Adrenal gland (tissue), 12 donors: Measurements from ENCODE around the gene CAMK2G. TPM values are rescaled to one million over a fixed set of nuclear protein-coding genes. Genes with fewer than 3 reads are reported as not detected.

ENCODE experiments used
- DNase-seq, 7 donors: peaks; one replicate each; pipeline ENCODE4 v3.0.0-alpha.2; 2019 to 2020
- H3K27ac ChIP-seq, 5 donors: fragments of 200-600 bp; sonication (generic) in 4 of 5; 1 replicate in 3 of 5; 2 replicates in 2 of 5; pipeline versions ENCODE4 v1.5.1 to v1.8.0; 2016 to 2020; ENCODE audit warnings: mild to moderate bottlenecking in 1 of 5
- H3K27me3 ChIP-seq: fragments of 200-600 bp; 2 replicates; pipeline ENCODE4 v1.8.0; 2021
- H3K36me3 ChIP-seq, 2 donors: fragments of 200-600 bp; replicated peaks in 1 of 2; 1 replicate in 1 of 2; 2 replicates in 1 of 2; pipeline versions ENCODE4 v1.5.1 to v1.8.0; 2018 to 2022
- H3K4me1 ChIP-seq, 2 donors: fragments of 200-600 bp; replicated peaks in 1 of 2; 1 replicate in 1 of 2; 2 replicates in 1 of 2; pipeline versions ENCODE4 v1.5.1 to v1.8.0; 2018 to 2021
- H3K4me3 ChIP-seq, 4 donors: fragments of 200-600 bp; sonication (generic) in 3 of 4; one replicate each; pipeline ENCODE4 v1.5.1; 2016 to 2018
- H3K9me3 ChIP-seq, 3 donors: fragments of 200-600 bp; sonication (generic) in 1 of 3; replicated peaks in 1 of 3; 1 replicate in 2 of 3; 2 replicates in 1 of 3; pipeline versions ENCODE4 v1.5.1 to v1.8.0; 2016 to 2021
- CTCF ChIP-seq, 6 experiments: fragments of 450-650 bp in 4 of 6; fragments of 200-600 bp in 2 of 6; sonication (generic) in 1 of 6; IDR thresholded peaks; 1 replicate in 5 of 6; 2 replicates in 1 of 6; pipeline versions ENCODE4 v1.5.1 to v1.8.0; 2016 to 2021; ENCODE audit warnings: antibody characterized with exemption in 6 of 6, mild to moderate bottlenecking in 2 of 6, moderate library complexity in 1 of 6
- POLR2A ChIP-seq, 2 donors: fragments of 450-650 bp; IDR thresholded peaks; one replicate each; pipeline ENCODE4 v1.6.1; 2017; ENCODE audit warnings: antibody characterized with exemption in 2 of 2, mild to moderate bottlenecking in 2 of 2, moderate library complexity in 1 of 2
- WGBS, 4 donors: extraction: QIAGEN DNeasy Blood & Tissue Kit in 2 of 4; methylation state at CpG; one replicate each; pipeline versions ENCODE4 v1.1.5 to v1.1.7; 2013 to 2017; 5-methylcytosine and 5-hydroxymethylcytosine counted together
- intact Hi-C, 2 donors: fragments of 100-400 bp; cut with DNase I; formaldehyde crosslinking; loops; one replicate each; pipeline versions ENCODE4 v1.14.1 to v1.15.0; 2022 to 2023
- polyA plus RNA-seq, 3 donors: library from polyadenylated mRNA; stranded (reverse); fragments of 200-250 nt in 2 of 3; fragments of 350-450 nt in 1 of 3; fragmentation: Illumina TruSeq in 1 of 3; extraction: RNeasy Lipid Tissue Mini Kit (QIAGEN cat#74804) in 1 of 3; gene quantifications; one replicate each; pipeline ENCODE4 v1.2.3, GENCODE V29; 2013 to 2014
- total RNA-seq, 9 donors: library from RNA; depleted of rRNA in 4 of 9; stranded (reverse); fragments of >200 nt in 4 of 9; fragments of 120-200 nt in 1 of 9; fragmentation: NEBNext Ultra II Directional in 1 of 9; extraction: Animal tissue kit (Norgen Biotek cat#: 25700) in 1 of 9; gene quantifications; one replicate each; pipeline versions ENCODE4 v1.1.0 to v1.2.4, GENCODE V29; 2013 to 2023
- donor health status: healthy with polysubstance abuse.
- donor health status: Bipolar disorder and iron deficiency.
- donor health status: DM: yes; HTN: yes; CAD: no.
- donor health status: DM: no; HTN: no; CAD: no.
- donor health status: DM: no; HTN: no; CAD: no.
- donor health status: DM: yes; HTN: yes; CAD: no.

The CAMK2G gene
- total and polyA plus RNA-seq, 12 donors, result 12.7 to 27.3 (median 19.7) TPM

- peaks cover 15 to 37% of the 10 kb centered on the region in 2 donors for H3K4me1 ChIP-seq
Observed at GRCh38 chr10:73773152-73773879, 101.0 kb downstream of the CAMK2G start.

GRCh38 chr10:73772281-73773151 lies 101.8 kb downstream of the CAMK2G start:
- Histone ChIP-seq H3K36me3 (peaks cover 0 to 56% of the 10 kb centered on the region in 2 donors), H3K4me3 (peak overlapping the region; percentile 48 to 90 (median 77)), H3K9me3 (no peaks in the 10 kb centered on the region), H3K27me3 (no peaks in the 10 kb centered on the region), H3K27ac (peak overlapping the region; percentile 93 to 100 (median 95)), H3K4me1 (peaks cover 15 to 37% of the 10 kb centered on the region in 2 donors)
- WGBS, 4 donors, result 0 to 6% (median 0%) methylated on average over 9 to 101 of the region's 101 CpGs
- DNase-seq, result peak; percentile 82 to 91 (median 84)
- TF ChIP-seq CTCF (IDR thresholded peaks at IDR 0.05) (peak in 3 of 6 experiments; percentile 6 to 23 (median 16)), POLR2A (IDR thresholded peaks at IDR 0.05) (peak; percentile 67 to 85)
- intact Hi-C loops, result no loop called here

More at GRCh38 chr10:73773152-73773879, 101.0 kb downstream of the CAMK2G start:
- Histone ChIP-seq H3K9me3 (no peaks in the 10 kb centered on the region), H3K27ac (peak overlapping the region in 4 of 5 donors; percentile 93 to 100 (median 96)), H3K4me3 (peak overlapping the region in 3 of 4 donors; percentile 48 to 90 (median 89)), H3K27me3 (no peaks in the 10 kb centered on the region), H3K36me3 (peaks cover 0 to 52% of the 10 kb centered on the region in 2 donors)
- WGBS, 4 donors, result 3 to 4% (median 4%) methylated on average over 13 to 29 of the region's 29 CpGs
- intact Hi-C loops, result no loop called here
- DNase-seq, result peak in 5 of 7 donors; percentile 29 to 70 (median 35)
- TF ChIP-seq CTCF (IDR thresholded peaks at IDR 0.05), result no peak
- TF ChIP-seq POLR2A (IDR thresholded peaks at IDR 0.05), result no peak

DNA sequence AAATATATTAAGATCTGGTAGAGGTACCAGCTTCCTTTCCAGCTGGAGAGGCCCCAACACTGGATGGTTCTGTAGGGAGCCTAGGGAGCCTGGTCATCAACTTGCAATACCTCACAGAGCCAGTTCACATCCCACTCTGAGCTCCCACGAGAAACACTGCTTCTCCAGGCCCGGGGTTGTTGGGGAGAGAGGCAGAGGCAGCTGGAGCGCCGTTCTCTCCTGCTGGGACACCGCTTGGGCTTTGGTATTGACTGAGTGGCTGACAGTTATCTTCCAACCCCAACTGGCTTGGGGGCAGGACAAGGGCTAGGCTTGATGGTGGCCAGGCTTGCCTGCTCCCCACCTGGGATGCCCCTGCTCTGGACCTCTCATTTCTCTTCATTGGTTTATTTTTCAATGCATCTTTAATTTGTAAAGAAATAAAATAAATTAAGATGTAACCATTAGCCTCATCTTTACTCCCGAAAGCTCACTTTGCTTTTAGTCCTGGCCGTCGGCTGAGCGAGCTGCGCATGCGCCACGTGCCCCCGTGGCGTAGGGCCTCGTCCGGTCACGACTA lies 102.6 kb downstream of the CAMK2G start:
- peak; percentile 88 to 94 (median 91) for DNase-seq
- 6 to 14% (median 12%) methylated on average over 13 to 17 of the region's 17 CpGs for WGBS, 4 donors

More for the DNA sequence above, 102.6 kb downstream of the CAMK2G start:
- intact Hi-C loops, result no loop called here
- H3K27me3 ChIP-seq, result no peaks in the 10 kb centered on the region
- H3K4me3 ChIP-seq, result peak overlapping the region in 3 of 4 donors; percentile 65 to 90 (median 89)
- peaks cover 15 to 37% of the 10 kb centered on the region in 2 donors for H3K4me1 ChIP-seq
- TF ChIP-seq POLR2A (IDR thresholded peaks at IDR 0.05), result no peak
- no peak for TF ChIP-seq CTCF (IDR thresholded peaks at IDR 0.05)
- no peaks in the 10 kb centered on the region for H3K9me3 ChIP-seq
- H3K36me3 ChIP-seq, result peaks cover 0 to 60% of the 10 kb centered on the region in 2 donors
- peak overlapping the region; percentile 93 to 100 (median 95) for H3K27ac ChIP-seq
